Activated CD8-positive, alpha-beta memory T cell treated with anti-CD3 and anti-CD28 coated beads for 1 hour (primary cell): Measurements from ENCODE around the gene NADSYN1.
"Not testable (repeated sequence)": the region's sequence is repeated elsewhere in the genome, so short reads cannot be mapped to it uniquely, and the experiment has no call there.

ENCODE experiments used
- DNase-seq, 2 donors: peaks; one replicate each; pipeline ENCODE4 v3.0.0-alpha.2; 2020; ENCODE audit warnings: low read depth in 1 of 2; ENCODE audit errors: extremely low read depth in 1 of 2

NADSYN1 gene

DNA sequence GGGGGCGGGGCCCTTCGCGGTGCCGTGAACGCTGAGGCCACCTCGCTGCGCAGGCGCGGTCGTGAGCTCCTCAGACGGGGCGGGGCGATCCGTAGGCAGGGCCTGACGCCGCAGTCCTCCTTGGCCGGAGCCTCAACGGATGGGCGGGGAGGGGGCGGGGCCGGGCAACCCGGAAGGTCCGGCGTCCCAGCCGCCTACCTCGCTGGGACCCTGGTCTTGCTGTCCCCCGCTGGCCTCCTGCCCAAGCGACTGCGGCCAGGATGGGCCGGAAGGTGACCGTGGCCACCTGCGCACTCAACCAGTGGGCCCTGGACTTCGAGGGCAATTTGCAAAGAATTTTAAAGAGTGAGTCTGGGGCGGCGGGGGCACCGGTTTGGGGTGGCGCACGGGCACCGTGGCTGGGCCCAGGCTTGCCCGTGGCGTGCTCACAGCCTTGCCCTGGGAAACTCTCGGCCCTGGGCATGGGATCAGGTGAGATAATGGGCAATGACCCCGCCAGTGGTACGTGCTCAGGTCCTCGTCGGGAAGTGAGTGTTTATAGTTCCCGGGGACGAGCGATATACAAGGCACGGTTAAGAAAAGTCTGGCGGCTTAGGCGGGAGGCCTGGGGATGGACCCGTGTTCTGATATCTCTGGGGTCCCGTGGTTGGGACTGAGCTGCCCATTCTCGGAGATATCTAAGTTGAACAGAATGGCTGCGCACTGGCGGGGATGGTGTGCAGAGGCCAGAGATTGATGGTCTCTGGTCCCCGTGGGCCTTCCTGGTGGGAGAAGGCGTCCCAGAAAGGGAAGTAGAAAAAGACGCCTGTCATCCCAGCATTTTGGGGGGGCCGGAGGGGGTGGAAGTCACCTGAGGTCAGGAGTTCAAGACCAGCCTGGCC lies at the start of gene NADSYN1:
Gene NADSYN1 (plus strand): TSS at position 167 of the 881 bp plus-strand sequence. CDS start 94 bp downstream, at position 261.
- DNase-seq, result peak; percentile 85 to 94

DNA sequence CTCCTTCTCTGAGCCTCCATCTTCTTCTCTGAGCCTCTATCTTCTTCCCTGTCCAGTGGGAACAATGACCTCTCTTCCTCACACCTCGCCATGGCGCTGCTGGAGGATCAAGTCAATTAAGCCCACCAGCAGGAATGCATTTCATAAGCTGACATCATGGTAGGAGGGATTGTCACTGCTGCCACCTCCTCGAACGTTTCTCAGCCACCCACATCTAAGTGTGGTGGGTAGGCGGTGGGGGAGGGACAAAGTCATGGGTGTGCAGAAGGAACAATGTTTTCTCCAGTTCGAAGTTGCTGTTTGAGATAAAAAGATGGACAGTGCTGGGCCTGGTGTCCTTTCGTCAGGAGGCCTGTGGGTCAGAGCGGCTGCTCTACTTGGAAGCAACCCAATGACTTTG lies 48.8 kb upstream of the NADSYN1 start:
- no peak for DNase-seq

DNA sequence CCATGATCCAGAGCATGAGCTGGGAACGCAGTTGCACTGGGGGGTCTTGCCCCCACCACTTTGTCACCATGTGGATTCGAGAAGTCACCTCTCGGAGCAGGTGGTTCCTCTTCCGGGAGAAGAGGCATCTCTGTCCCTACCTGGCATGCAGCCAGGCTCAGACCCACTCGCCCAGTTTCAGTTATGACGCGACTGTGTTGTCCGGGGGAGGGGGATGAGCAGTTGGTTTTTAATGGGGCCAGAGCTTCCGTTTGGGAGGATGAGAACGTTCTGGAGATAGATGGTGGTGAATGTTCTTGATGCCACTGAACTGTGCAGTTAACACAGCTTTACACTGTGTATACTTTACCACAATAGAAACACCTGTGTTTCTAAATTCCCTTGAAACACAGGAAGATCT lies 46.3 kb upstream of the NADSYN1 start:
- DNase-seq, result no peak

DNA sequence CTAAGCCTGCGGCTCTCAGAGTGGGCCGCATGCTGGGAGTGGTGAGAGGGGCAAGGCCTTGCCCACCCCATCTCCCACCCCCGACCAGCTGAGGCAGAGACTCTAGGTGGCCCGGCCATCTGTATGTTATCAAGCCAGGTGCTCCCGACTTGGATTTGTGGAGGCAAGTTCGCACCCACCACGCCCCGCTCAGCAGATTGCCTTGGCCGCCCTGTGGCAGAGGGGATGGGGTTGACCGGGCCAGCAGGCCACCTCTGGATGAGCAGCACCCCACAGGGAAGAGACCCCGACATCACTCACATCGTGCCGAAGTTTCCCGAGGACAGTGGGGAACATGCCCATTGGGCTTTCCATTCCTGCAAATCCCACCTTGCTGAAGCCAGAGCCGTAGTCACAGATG lies 45.6 kb upstream of the NADSYN1 start:
- DNase-seq, result no peak

DNA sequence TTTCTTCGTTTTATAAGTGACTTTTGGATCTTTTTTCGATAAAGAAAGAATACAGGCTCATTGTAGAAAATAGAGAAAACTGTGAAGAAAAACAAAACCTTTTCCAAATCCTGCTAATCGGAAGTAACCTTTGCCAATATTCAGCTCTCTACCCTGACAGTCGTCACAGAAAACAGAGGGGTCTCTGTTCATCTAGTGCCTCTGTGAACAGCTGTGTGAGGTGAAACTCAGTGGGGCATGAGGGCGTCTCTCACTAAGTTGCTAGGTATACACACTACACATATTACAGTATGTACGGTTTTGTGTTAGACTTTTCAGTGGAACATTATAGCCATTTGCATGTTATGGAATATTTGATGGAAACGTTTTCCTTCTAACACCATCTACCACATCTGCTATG lies 44.2 kb upstream of the NADSYN1 start:
- no peak for DNase-seq

DNA sequence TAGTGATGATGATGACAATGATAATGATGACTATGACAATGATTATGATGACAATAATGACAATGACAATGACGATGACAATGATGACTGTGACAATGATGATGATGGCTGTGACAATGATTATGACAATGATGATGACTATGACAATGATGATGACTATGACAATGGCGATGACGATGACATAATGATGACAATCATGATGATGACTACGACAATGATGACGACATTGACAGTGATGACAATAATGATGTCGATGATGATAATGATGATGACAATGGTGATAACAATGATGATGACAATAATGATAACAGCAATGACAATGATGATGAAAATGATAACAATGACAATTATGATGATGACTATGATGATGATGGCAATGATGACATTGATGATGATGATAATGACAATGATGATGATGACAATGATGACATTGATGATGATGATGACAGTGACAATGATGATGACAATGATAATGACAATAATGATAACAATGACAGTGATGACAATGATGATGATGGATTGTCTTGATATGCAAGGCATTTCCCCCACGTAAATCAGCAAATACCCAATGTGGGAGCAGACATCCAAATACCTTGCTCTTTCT lies 42.5 kb upstream of the NADSYN1 start:
- DNase-seq, result no peak

DNA sequence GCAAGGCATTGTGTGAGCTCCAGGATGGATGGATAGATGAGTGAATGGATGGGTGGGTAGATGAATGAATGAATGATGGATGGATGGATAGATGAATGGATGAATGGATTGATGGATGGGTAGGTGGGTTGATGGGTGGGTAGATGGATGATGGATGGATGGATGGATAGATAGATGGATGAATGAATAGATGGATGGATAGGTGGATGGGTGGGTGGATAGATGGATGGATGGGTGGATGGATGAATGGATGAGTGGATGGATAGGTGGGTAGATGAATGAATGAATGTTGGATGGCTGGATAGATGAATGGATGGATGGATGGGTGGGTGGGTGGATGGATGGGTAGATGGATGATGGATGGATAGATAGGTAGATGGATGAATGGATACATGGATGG lies 38.4 kb upstream of the NADSYN1 start:
- DNase-seq, result no peak

DNA sequence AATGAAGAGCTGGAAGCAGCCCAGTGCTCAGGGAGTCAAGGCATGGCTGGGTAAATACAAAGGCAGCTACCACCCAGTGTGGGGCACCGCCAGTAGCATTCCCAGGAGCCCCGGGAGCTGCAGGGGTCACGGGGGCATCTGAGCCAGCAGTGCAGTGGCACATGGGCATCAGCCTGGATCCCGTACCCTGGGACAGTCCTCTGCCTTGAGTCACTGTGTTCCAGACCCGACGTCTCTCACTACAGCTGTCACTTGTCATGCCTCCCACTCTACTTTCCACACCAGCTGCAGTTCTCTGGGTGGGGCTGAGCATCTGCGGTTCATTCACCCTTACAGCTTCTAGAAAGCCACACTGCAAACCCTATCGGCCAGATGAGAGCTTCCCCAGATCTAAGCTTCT lies 34.4 kb upstream of the NADSYN1 start:
- DNase-seq, result no peak

DNA sequence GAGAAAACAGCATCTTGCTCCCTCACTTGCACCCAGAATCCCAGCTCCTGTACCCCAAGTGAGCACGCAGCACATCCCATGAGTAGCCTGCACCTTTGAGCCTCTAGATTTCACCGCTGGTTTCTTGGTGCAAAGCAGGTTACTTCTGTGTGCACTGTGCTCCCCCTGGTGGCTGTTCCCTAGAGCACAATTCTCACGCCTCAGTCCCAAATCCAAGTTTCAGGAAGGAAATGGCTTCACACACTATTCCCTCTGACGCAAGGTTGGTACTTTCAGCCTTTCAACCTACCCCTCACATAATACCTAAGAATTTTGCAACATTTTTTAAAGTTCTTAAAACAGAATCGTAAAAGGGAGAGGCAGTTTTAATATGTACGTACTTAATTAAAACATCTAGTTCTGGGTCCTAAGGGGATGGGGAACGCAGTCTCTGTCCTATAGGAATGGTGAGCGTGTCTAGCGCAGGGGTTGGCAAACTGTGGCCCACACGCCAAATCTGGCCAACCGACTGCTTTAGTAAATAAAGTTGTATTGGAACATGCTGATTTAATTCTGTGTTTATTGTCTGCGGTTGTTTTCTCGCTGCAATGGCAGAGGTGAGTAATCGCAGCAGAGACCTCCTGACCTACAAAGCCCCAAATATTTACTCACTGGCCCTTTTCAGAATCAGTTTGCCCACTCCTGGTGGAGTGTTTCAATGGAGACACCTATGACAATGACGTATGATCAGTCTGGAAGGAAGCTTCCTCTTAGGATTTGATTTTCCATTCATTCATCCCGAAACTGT lies 32.4 kb upstream of the NADSYN1 start:
- no peak for DNase-seq

DNA sequence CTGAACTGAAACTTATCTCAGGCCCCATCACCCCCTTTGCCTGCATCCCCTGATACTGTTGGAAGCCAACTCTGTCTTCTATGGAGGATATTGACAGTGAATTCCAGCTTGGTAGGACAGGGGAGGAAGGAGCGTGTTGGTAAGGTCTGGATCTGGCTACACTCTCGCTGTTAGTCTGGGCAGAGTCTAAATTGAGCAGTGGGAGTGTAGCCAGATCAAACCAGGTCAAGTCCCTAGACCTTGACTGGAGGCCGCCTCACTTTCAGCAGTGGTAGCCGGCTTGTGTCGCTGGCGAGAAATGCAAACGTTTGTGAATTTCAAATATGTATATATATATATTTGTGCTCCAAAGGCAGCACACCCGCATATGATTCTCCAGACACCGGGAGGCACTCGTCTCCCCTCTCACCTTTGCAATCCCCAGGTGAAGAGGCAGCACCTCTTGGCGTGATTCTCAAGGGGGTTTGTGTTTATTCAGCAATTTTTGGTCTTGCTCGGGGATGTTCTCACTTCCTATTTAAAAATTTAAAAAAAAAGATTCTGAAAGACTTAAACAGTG lies 31.5 kb upstream of the NADSYN1 start:
- DNase-seq, result no peak

DNA sequence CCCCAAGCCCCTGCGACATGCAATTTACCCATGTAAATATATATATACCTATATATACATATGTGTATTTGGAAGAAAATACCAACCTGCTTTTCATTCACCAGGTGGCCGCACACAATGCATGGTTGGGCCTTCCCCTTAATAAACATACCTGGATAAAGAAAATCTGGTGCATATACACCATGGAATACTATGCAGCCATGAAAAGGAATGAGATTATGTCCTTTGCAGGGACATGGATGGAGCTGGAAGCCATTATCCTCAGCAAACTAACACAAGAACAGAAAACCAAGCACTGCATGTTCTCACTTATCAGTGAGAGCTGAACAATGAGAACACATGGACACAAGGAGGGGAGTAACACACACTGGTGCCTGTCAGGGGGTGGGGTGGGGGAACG lies 30.7 kb upstream of the NADSYN1 start:
- DNase-seq, result not testable (repeated sequence)

DNA sequence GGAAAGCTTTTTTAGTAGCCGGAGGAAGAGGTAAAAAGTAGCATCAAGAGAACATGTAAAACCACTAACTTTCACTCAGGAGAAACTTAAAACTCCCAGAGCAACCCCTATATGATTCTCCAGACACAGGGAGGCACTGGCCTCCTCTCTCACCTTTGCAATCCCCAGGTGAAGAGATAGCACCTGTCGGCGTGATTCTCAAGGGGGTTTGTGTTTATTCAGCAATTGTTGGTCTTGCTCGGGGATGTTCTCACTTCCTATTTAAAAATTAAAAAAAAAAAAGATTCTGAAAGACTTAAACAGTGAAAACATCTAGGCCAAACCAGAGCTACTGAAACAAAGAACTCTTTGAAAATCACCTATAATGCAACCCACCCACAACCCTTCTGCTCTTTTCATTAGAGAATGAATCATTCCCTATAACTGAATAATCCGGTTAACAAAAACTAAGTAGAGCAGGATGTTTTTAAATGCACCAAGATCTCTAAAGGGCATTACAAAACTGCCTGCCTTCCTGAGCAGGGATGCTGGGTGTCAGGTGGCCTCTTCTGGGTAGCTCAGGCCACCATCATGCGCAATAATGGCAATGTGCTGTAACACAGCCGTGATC lies 29.7 kb upstream of the NADSYN1 start:
- DNase-seq, result no peak

DNA sequence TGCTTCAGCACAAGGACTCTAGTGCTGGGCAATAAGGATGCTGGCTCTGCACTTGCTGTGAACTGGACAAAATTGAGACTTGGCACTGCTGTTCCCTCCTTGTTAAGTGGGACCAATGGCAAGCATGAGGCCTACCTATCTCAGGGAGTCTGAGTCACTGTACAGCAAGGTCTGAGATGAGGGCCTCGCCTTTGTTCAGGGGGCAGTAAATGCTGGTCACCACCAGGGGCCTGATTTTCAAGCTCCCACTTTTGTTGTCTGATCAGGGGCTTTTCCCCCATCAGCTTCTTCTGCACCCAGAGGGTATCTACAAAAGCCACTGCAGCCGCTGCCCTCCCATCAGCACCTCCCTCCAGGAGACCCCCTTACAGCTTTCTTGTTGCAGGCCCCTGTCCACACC lies 27.6 kb upstream of the NADSYN1 start:
- no peak for DNase-seq

DNA sequence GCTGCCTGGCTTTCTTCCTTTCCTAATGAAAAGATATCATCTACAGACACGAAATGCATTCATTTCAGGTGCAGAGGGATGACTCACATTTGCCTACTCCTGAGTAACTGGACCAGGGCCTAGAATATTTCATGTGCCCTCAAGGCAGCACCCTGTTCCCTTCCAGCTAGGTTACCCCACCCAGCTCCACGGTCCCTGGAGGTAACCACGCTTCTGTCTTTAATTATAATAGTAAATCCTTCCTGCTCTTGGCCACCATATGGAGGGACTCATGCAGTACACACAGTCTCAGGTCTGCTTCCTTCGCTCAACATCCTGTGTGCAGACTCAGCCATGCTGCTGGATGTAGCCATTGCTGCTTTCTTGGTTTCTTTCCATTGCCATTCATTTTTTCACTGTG lies 27.1 kb upstream of the NADSYN1 start:
- no peak for DNase-seq

DNA sequence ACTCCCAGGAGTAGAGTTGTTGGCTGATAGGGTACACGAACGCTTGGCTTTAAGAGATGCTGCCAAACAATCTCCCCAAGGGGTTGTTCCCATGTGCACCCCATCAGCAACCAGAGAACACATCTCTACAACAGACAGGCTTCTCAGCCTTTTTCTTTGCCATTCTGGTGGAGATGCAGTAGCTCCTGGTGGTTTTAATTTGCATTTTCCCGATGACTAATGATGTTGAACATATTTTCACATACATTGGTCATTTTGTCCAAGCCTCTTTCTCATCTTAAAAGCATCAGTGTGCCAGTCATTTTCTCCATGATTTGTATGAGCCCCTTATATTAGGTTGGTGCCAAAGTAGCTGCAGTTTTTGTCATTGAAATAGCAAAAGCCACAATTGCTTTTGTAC lies 26.6 kb upstream of the NADSYN1 start:
- no peak for DNase-seq

DNA sequence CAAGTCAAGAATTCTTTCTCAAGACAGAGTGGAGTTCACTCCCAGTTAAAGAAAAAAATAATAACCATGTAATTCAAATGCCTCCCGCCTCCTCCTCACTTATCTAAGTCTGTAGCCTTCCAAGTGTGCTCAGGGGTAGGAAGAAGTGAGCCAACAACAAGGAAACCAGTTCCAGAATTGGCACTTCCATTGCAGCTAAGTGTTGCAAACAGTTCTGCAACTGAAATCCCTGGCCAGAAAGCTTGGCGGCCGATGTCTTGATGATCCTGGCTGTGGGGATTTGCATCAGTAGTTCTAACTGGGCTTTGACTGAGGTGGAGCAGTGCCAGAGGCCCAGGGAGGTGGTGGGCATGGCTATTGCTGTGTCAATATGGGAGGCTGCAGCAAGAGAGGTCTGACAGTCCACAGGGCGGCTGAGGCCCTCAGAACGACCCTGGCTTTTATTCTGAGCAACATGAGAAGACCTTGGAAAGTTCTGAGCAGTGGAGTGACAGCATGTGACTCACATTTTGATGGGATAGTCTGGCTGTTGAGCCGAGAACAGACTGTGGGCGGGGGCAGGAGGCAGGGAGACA lies 24.1 kb upstream of the NADSYN1 start:
- no peak for DNase-seq

DNA sequence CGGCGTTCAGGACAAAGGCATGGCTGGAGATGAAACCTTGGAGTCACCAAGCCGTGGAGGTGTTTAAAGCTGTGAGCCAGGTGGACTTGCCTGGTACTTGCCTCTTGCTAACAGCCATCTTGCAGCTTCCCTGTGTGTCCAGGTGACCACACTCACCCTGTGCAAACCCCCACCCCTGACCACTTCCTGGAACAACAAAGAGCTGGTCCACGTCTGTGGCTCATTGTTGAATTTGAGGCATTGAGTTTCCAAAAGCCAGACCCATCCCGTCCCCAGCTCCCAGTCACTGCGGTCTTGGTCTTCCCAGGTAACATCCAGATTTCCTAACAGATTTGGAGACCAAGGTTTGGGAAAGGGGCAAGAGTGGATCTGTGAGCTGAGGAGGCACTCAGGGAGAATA lies 23.3 kb upstream of the NADSYN1 start:
- no peak for DNase-seq

DNA sequence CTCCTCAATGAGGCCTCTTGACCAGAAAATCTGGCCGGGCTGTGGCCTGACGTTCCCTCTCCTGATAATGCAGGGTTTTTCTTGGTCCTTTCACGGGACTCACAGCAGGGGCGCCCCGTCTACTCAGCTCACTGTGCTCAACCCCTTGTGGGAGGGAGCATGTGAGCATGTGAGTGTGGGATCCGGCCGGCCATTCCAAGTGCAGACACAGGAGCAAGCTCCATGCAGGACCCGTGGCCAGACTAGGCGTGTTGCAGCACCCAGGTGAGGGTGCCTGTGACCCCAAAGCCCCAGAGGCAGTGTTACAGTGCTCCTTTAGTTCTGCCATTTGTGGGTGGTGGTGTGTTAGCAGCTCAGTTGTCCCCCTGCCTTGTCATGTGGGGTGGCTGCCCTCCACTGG lies 22.8 kb upstream of the NADSYN1 start:
- DNase-seq, result no peak

DNA sequence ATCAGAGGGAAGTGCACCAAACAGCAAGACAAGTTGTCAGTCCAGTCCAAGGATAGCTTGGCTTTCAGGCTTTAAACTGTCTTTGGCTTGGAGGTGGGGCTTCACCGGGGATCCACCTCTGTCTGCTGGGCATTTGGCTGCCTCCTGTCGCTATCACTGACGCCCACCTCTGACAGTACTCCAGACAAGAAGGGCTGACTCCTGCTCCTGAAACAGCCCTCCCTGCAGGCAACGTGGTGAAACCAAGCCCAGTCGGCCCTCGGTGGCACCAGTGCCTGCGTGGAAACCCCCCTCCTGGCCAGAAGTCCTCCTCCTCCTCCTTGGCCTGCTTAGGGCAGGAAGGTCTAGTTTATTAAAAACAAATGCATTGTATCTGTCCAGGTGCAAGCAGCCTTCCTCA lies 21.7 kb upstream of the NADSYN1 start:
- DNase-seq, result no peak

DNA sequence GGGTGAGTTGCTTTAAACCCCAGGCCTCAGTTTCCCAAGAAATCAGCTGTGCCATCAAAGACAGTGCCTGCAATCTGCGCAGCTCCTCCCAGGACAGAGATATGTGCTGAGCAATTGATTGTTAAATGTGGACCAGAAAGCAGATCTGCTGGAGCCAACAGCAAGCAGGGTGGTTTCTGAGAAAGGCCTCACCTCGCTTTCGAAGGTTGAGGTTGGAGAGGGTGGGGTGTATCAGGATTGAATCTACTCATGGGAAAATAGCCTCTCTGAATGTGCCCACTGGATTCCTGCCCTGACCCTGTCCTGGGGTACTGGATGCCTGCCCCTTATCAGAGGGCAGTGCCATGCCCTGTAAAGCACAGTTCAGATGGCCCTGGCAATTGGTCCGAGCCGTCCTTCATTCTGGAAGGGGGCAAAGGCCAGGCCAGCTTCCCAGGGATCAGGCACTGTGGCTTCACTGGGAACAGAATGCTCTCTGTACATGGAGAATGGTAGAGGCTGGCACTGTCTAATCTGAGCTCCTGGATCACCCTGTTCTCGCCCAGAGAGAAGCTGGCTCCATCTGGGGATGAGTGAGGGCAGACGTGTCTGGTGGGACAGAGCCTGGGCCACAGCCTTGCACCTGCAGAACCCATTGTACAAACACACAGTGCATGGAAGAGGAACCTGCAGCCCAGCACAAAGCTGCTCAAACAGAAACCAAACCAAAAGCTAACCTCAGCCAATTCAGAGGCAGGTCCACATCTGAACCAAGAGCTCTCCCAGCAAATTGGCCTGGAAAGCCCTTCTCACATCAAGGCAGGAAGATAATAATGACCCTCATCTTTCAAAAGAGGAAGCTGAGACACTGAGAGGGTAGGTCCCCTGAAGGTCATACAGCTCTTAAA lies 20.0 kb upstream of the NADSYN1 start:
- no peak for DNase-seq
